ENCODE results near the gene CHIT1. TPM values are rescaled to one million over a fixed set of nuclear protein-coding genes. Genes with fewer than 3 reads are reported as not detected.
A peak's percentile ranks its signal among the peaks of the same experiment; 100 is the strongest.

CHIT1 gene
- total and polyA plus RNA-seq, 2 of the 13 experiments (the other 11 are each of a cell fraction or from before 2014, with no cell fraction given), result not detected

GRCh38 chr1:203210988-203211387 is 18.5 kb downstream of the CHIT1 start (continued):
- TF ChIP-seq HNF1A (IDR thresholded peaks at IDR 0.05; ENCODE audit: low read depth), result no peak
- no peak for TF ChIP-seq HNF1A (CRISPR knock-in tag; IDR thresholded peaks at IDR 0.05; ENCODE audit: borderline replicate concordance)
- no peak for TF ChIP-seq SP140L (CRISPR knock-in tag; IDR thresholded peaks at IDR 0.05; ENCODE audit: borderline replicate concordance)
- no peak for TF ChIP-seq ZNF580 (CRISPR knock-in tag; IDR thresholded peaks at IDR 0.05; ENCODE audit: borderline replicate concordance, low read depth)
- no peak for TF ChIP-seq MYPOP (CRISPR knock-in tag; IDR thresholded peaks at IDR 0.05)
- TF ChIP-seq, protein P1, sequence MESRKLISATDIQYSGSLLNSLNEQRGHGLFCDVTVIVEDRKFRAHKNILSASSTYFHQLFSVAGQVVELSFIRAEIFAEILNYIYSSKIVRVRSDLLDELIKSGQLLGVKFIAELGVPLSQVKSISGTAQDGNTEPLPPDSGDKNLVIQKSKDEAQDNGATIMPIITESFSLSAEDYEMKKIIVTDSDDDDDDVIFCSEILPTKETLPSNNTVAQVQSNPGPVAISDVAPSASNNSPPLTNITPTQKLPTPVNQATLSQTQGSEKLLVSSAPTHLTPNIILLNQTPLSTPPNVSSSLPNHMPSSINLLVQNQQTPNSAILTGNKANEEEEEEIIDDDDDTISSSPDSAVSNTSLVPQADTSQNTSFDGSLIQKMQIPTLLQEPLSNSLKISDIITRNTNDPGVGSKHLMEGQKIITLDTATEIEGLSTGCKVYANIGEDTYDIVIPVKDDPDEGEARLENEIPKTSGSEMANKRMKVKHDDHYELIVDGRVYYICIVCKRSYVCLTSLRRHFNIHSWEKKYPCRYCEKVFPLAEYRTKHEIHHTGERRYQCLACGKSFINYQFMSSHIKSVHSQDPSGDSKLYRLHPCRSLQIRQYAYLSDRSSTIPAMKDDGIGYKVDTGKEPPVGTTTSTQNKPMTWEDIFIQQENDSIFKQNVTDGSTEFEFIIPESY (CRISPR knock-in tag; IDR thresholded peaks at IDR 0.05), result no peak
- TF ChIP-seq ATRX (CRISPR knock-in tag; IDR thresholded peaks at IDR 0.05; ENCODE audit: borderline replicate concordance), result no peak
- no peak for TF ChIP-seq ZNF383 (CRISPR knock-in tag; IDR thresholded peaks at IDR 0.05; ENCODE audit: borderline replicate concordance)
- TF ChIP-seq ZSCAN29 (CRISPR knock-in tag; conservative IDR thresholded peaks at IDR 0.05), result no peak
- TF ChIP-seq, protein P2, sequence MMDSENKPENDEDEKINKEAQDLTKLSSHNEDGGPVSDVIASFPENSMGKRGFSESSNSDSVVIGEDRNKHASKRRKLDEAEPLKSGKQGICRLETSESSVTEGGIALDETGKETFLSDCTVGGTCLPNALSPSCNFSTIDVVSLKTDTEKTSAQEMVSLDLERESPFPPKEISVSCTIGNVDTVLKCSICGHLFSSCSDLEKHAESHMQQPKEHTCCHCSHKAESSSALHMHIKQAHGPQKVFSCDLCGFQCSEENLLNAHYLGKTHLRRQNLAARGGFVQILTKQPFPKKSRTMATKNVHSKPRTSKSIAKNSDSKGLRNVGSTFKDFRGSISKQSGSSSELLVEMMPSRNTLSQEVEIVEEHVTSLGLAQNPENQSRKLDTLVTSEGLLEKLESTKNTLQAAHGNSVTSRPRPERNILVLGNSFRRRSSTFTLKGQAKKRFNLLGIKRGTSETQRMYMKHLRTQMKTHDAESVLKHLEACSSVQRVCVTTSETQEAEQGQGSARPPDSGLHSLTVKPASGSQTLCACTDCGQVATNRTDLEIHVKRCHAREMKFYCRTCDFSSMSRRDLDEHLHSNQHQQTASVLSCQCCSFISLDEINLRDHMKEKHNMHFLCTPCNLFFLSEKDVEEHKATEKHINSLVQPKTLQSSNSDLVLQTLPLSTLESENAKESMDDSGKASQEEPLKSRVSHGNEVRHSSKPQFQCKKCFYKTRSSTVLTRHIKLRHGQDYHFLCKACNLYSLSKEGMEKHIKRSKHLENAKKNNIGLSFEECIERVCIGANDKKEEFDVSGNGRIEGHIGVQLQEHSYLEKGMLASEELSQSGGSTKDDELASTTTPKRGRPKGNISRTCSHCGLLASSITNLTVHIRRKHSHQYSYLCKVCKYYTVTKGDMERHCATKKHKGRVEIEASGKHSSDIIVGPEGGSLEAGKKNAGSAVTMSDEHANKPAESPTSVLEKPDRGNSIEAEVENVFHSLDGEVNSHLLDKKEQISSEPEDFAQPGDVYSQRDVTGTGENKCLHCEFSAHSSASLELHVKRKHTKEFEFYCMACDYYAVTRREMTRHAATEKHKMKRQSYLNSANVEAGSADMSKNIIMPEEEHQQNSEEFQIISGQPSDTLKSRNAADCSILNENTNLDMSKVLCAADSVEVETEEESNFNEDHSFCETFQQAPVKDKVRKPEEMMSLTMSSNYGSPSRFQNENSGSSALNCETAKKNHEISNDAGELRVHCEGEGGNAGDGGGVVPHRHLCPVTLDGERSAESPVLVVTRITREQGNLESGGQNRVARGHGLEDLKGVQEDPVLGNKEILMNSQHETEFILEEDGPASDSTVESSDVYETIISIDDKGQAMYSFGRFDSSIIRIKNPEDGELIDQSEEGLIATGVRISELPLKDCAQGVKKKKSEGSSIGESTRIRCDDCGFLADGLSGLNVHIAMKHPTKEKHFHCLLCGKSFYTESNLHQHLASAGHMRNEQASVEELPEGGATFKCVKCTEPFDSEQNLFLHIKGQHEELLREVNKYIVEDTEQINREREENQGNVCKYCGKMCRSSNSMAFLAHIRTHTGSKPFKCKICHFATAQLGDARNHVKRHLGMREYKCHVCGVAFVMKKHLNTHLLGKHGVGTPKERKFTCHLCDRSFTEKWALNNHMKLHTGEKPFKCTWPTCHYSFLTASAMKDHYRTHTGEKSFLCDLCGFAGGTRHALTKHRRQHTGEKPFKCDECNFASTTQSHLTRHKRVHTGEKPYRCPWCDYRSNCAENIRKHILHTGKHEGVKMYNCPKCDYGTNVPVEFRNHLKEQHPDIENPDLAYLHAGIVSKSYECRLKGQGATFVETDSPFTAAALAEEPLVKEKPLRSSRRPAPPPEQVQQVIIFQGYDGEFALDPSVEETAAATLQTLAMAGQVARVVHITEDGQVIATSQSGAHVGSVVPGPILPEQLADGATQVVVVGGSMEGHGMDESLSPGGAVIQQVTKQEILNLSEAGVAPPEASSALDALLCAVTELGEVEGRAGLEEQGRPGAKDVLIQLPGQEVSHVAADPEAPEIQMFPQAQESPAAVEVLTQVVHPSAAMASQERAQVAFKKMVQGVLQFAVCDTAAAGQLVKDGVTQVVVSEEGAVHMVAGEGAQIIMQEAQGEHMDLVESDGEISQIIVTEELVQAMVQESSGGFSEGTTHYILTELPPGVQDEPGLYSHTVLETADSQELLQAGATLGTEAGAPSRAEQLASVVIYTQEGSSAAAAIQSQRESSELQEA (CRISPR knock-in tag; IDR thresholded peaks at IDR 0.05; ENCODE audit: not compliant biosample characterization), result no peak
- TF ChIP-seq TBX3 (IDR thresholded peaks at IDR 0.05; ENCODE audit: borderline replicate concordance), result peak; percentile 45; the same call in 1 of the 2 replicates
- TF ChIP-seq PRPF4 (IDR thresholded peaks at IDR 0.05; ENCODE audit: low read depth, low read length, poor library complexity, severe bottlenecking), result no peak
- TF ChIP-seq KMT2A (CRISPR knock-in tag; IDR thresholded peaks at IDR 0.05), result no peak

All from HepG2 (cell line).